ENCODE data around the gene MEIOSIN. TPM values are rescaled to one million over a fixed set of nuclear protein-coding genes. Genes with fewer than 3 reads are reported as not detected.

Gene MEIOSIN
- total and polyA plus RNA-seq, 2 of the 13 experiments (the other 11 are each of a cell fraction or from before 2014, with no cell fraction given) = not detected

DNA sequence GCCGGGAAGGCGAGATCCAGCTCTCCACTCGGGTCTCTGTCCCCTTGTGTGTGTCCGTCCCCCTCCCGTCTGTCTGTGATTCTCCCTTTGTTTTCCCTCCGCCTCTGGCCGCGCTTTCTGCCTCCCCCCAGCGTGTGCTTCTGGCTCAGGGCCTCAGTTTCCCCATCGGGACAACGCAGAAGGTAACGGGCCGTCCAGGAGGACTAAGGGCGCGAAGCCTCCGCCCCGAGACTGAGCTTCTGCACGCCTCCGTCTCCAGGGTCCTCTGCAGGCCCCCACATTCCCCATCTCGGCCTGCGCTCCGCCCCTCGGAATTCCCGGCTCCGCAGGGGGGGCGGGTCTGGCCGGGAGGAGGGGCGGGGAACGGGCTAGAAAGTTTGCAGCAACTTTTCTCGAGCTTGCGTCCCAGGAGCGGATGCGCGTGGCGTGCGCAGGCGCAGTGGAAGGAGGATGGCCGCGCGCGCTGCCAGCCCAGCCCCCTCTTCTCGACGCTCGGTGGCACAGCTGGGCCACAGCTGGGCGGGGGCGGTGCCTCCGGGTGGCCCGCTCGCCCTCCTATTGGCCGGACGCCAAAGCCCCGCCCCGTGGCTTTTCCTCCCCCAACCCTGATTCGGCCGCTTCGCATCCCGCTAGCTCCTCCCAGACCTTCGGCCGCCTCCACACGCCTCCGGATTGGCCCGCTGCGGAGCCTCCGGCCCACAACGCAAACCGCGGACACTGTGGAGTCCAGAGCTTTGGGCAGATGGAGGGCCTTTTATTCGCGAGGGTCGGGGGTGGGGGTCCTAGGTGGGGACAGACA lies 35.9 kb downstream of the MEIOSIN start, which contains the start of gene SIX5 (continued):
- no peak; the same call in 1 of the 2 replicates for TF ChIP-seq CENPT (CRISPR knock-in tag; IDR thresholded peaks at IDR 0.05; ENCODE audit: low read depth)
- TF ChIP-seq ZNF12 (CRISPR knock-in tag; IDR thresholded peaks at IDR 0.05) = peak; percentile 72
- TF ChIP-seq FOXO1 (CRISPR knock-in tag; IDR thresholded peaks at IDR 0.05) = no peak
- TF ChIP-seq SNAPC4 (CRISPR knock-in tag; IDR thresholded peaks at IDR 0.05) = no peak
- TF ChIP-seq ZNF276 (CRISPR knock-in tag; IDR thresholded peaks at IDR 0.05; ENCODE audit: low read depth) = no peak
- peak; percentile 3; the same call in 1 of the 2 replicates for TF ChIP-seq NCOR1 (IDR thresholded peaks at IDR 0.05; ENCODE audit: borderline replicate concordance, low read length)
- TF ChIP-seq HOXA3 (CRISPR knock-in tag; IDR thresholded peaks at IDR 0.05) = peak; percentile 87; the same call in 1 of the 2 replicates
- TF ChIP-seq POLR2G (IDR thresholded peaks at IDR 0.05; ENCODE audit: low read depth, low read length) = peak; percentile 94
- TF ChIP-seq POGK (CRISPR knock-in tag; conservative IDR thresholded peaks at IDR 0.05) = no peak
- no peak for TF ChIP-seq FOXP1 (IDR thresholded peaks at IDR 0.05)
- no peak for TF ChIP-seq FOXP1 (CRISPR knock-in tag; IDR thresholded peaks at IDR 0.05)
- peak; percentile 72 for TF ChIP-seq BCL6 (CRISPR knock-in tag; IDR thresholded peaks at IDR 0.05)
- TF ChIP-seq RCOR2 (CRISPR knock-in tag; IDR thresholded peaks at IDR 0.05) = no peak
- TF ChIP-seq ELF1 (CRISPR knock-in tag; IDR thresholded peaks at IDR 0.05) = peak; percentile 67
- TF ChIP-seq ZNF317 (CRISPR knock-in tag; IDR thresholded peaks at IDR 0.05) = no peak
- peak; percentile 70; the same call in 1 of the 2 replicates for TF ChIP-seq ZNF256 (CRISPR knock-in tag; conservative IDR thresholded peaks at IDR 0.05)
- TF ChIP-seq, protein P1, sequence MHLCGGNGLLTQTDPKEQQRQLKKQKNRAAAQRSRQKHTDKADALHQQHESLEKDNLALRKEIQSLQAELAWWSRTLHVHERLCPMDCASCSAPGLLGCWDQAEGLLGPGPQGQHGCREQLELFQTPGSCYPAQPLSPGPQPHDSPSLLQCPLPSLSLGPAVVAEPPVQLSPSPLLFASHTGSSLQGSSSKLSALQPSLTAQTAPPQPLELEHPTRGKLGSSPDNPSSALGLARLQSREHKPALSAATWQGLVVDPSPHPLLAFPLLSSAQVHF (CRISPR knock-in tag; IDR thresholded peaks at IDR 0.05) = peak; percentile 80; the same call in 1 of the 2 replicates
- TF ChIP-seq ZNF180 (CRISPR knock-in tag; IDR thresholded peaks at IDR 0.05; ENCODE audit: borderline replicate concordance, low read depth) = no peak
- TF ChIP-seq ZNF605 (CRISPR knock-in tag; IDR thresholded peaks at IDR 0.05) = no peak; the same call in 1 of the 2 replicates
- TF ChIP-seq NFE2L2 (IDR thresholded peaks at IDR 0.05; ENCODE audit: low read length) = no peak
- no peak for TF ChIP-seq ZMYM2 (CRISPR knock-in tag; IDR thresholded peaks at IDR 0.05)

All from HepG2 (cell line).